GM18951 (cell line): Measurements from ENCODE around the gene SERTAD2.

Experiments used
- POLR2A ChIP-seq: IDR thresholded peaks from 4 replicates; pipeline ENCODE4 v1.6.1; 2011; ENCODE audit warnings: mild to moderate bottlenecking; ENCODE audit not compliant: insufficient read length, insufficient read depth; ENCODE audit errors: extremely low read depth
- in situ Hi-C: fragments of 300-500 bp; cut with MboI; formaldehyde crosslinking; loops from one replicate; pipeline ENCODE4 v1.12.0; 2022; ENCODE audit warnings: low sequenced_read_pairs, mixed read lengths, inconsistent platforms; ENCODE audit not compliant: unreplicated experiment

SERTAD2 gene

DNA sequence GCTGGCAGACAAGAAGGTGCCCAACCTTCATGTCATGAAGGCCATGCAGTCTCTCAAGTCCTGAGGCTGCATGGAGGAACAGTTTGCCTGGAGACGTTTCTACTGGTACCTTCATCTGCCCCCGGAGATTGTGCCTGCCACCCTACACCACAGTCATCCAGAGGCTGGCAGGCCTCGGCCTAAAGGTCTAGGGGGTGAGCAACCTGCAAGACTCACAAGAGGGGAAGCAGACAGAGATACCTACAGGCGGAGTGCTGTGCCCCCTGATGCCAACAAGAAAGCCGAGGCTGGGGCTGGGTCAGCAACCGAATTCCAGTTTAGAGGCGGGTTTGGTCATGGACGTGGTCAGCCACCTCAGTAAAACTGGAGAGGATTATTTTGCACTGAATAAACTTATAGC, 12.0 kb upstream of the SERTAD2 start:
- no peak for TF ChIP-seq POLR2A
- in situ Hi-C loops, result no loop called here

DNA sequence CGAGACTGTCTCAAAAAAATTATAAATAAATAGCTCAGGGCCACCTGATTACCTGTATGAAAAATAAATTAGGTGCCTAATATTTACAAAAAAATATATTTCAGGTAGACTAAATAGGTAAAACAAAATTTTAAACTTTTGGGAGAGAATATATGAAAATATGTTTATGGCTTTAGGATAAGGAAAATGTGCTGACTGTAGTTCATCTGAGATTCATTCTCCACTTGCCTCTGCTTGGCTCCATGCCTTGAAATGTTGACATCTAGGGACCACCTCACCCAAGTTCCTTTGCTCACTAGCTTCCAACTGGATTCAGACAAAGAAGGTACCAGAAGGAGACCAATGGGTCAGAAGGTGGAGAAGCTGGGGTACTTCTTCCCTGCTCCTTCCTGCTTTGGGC, 9.7 kb upstream of the SERTAD2 start:
- in situ Hi-C loops, result no loop called here
- TF ChIP-seq POLR2A, result no peak

DNA sequence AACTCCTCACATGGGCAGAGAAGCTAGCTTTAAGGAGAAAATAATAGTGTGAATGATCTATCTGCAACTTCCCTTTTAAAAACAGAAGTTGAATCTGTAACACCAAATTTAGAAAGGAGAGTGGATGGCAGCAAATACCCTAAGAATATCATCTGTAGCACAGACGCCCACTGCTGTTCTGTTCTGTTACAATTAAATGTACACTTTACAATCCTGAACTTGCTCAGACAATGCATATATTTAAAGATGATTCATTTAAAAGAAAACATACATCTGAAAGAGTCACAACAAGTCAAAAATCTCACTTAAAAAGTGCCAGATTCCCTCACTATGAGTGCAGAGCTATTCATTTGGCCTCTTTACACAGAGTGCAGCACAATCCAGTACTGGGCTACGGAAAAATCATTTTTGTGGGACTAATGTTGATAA, 8.0 kb upstream of the SERTAD2 start:
- no peak for TF ChIP-seq POLR2A
- in situ Hi-C loops, result no loop called here

DNA sequence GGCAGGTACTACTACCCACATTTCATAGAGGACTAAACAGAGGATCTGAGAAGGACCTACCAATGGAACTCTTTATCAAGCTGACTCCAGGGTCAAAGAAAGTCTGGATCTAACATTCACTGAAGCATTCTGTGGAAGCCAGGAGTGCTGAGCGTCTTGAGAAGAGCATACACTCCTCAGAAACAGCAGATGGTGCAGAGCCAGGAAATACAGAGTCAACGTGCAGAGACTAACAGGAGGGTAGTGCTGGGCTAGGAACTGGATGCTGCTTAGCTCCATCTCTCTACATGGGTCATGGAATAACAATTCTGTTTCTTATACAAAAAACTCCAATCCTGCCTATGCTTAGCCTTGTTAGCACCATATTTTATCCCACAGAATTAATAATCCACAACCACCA, 5.5 kb upstream of the SERTAD2 start:
- no peak for TF ChIP-seq POLR2A
- in situ Hi-C loops, result no loop called here

DNA sequence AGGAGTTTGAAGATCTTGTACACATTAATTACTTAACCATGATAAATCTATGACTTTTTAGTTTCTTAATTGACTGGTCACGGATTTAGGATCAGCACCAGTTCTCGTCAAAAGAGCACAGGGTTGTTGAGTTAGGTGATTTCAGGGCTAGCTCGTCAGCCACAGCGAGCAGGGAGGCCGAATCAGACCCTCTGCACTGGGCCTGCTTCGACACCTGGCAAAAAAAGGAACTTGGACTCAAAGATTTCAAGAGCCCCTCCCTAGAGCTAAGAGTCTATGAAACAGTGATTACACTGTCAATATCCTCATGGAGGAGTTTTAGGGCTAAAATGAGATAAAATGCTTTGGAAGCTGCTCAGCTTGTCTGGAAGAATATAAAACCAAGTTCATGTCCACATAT, 4.6 kb upstream of the SERTAD2 start:
- no peak for TF ChIP-seq POLR2A
- in situ Hi-C loops, result no loop called here

DNA sequence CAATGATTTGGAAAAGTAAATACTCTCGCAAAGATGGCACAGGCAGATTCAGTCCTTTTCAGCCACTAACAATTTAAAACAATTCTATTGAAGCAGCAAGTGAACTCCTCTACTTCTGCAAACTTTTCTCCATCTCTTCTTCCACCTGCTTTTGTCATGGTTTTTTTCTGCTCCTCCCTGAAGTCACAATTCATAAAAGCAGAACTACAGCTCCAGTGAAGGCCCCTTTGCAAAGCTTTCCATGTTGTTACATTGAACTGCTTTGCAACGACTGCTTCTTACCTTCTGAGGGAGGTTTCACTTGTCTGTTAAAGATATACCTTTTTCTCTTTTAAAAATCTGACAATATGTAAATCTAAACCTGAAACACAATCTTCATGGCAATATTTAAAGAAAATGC, 3.7 kb upstream of the SERTAD2 start:
- in situ Hi-C loops, result no loop called here
- TF ChIP-seq POLR2A, result no peak

DNA sequence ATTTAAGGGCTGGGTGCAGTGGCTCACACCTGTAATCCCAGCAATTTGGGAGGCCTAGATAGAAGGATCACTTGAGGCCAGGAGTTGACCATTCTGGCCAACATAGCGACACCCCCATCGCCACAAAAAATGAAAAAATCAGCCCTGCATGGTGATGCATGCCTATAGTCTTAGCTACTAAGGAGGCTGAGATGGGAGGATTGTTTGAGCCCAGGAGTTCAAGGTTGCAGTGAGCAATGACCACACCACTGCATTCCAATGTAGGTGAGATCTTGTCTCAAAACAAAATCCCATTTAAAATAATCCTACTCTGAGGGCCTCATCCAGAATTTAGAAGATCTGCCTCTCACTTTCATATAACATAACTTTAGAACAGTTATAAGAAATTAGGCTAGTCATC, 2.7 kb upstream of the SERTAD2 start:
- TF ChIP-seq POLR2A, result no peak
- in situ Hi-C loops, result no loop called here

DNA sequence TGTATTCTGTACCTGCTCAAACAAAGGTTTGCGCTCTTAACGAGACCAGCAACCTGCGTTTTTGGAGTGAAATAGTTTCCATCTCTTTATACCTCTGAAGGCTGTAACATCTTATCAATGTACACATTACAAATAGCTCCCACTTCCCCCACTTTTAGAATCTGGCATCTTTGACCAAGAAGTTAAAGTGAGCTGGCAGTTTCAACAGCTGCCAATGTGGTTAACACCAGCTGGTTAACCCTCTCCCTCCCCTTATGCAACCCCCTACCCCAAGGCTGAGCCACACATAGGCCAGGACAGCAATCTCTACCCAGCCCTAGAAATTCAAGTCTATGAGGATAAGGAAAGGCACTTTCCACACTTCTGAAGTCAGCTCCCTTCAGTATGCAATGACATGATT, 2.2 kb upstream of the SERTAD2 start:
- in situ Hi-C loops, result no loop called here

DNA sequence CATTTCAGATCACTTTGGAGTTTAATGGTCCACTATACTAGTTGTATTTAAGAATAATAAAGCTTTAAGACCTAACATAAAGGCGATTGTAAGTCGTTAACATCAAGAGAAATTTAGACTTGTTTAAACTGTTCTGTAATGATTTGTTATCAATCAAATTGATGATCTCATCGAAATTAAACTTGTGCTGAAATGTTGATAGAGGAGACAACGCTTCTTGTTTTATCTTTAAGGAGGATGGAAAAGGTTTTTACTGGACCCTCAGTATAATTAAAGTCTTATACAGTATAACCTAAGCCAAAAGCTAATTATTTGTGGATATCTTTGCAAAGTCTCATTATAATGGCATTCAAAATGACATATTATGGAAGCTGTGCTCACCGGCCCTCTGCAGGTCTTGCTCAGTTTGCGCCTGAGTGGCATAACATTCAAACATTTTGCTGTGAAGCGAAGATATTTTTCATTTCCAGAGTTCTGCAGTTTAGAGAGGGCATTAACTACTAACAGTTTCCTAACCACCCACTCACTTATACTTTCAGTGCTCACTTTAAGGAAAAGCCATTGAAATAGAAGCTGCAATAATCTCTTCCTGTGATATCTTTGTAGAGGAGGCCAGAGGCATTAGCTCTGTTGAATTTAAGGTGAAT, 1.4 kb upstream of the SERTAD2 start:
- TF ChIP-seq POLR2A, result no peak
- in situ Hi-C loops, result no loop called here

More for the DNA sequence above, 2.2 kb upstream of the SERTAD2 start:
- TF ChIP-seq POLR2A, result no peak

DNA sequence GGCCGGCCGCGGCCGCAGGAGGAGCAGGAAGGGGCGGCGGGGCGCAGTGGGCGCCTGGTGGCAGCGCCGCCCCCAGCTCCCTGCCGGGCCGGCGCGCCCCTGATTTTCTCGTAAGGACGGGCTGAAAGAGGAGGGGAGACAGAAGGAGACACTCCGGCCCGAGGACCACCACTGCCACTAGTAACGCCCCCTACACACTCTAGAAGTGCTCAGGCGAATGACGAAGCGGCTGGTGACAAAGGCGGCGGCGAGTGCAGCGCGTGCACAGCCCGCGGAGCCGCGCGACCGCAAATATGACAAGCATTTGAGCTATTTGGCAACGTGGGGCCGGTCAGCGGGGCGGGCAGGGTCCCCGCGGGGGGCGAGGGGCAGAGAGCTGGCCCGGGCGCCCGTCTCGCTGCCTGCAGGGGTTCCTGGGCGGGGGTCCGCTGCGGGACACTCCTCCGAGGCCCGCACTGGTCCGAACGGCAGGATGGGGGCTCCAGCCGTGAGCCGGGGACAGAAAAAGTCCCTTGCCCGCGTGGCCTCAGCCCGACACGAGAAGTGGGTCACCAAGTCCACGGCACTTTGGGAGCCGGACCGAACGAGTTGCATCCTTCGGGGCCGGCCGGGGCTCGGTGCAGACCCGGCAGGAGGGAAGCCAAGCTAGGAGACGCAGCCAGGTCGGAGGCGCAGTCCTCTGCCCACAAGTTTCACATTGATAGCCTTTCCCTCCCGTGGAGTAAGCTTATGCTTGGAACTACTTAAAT, 524 bp upstream of the SERTAD2 start:
- in situ Hi-C loops, result no loop called here
- peak; percentile 89 for TF ChIP-seq POLR2A

DNA sequence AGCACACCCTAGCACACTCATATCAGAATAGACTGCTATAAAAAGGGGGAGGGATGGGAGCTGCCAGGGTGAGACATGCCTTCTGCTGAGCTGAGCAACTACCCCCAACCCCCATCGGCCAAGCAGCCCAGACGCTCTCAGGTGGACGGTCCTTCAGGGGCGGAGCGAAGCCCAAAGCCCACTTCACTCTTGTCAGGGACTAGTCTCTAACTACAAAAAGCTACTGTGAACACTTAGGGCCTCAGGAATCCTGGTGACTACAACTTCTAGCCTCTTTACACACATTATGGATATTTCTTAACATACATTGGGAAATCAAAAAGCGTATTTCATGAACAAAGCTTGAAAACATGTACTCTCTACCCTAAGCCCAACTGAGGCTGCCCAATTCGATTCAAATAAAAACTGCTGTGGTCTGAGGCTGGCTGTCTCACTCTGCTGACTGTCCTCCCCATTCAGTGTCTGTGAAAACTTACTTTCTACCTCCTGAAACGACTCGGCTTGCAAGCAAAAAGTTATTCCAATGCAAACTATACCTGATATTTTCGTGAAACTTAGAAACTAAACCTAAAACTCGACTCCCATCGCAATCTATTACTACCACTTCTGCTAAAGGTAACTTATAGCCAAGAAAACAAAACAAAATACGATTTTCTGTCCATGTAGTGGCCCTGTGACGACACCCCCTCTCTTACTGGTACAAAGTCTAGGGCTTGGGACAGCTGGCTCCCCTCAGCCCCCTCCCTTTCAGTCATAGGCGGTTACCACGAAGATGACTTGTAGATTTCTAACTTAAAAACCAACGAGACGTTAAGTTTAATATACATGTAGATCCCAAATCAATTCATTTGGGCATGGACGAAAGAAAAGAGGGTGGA, 1.2 kb downstream of the SERTAD2 start:
- TF ChIP-seq POLR2A, result no peak
- in situ Hi-C loops, result no loop called here

DNA sequence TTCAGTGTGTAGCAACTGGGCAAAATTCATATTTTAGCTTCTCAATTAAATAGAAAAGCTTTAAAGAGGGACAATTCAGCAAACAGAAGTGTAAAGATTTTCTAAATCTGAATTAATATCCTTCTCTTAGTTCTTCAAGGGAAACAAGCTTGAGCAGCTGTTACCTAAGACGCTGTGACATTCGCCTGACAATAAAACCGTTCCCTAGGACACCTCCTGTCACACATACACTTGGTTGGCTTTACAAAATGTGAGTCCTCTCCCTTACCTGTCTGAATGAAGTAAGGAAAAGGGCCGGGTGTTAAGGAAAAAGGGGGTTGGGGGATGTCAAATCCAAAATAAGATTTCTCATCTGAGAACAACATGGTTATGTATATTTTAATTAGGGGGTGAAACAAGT, 2.1 kb downstream of the SERTAD2 start:
- TF ChIP-seq POLR2A, result no peak
- in situ Hi-C loops, result no loop called here

DNA sequence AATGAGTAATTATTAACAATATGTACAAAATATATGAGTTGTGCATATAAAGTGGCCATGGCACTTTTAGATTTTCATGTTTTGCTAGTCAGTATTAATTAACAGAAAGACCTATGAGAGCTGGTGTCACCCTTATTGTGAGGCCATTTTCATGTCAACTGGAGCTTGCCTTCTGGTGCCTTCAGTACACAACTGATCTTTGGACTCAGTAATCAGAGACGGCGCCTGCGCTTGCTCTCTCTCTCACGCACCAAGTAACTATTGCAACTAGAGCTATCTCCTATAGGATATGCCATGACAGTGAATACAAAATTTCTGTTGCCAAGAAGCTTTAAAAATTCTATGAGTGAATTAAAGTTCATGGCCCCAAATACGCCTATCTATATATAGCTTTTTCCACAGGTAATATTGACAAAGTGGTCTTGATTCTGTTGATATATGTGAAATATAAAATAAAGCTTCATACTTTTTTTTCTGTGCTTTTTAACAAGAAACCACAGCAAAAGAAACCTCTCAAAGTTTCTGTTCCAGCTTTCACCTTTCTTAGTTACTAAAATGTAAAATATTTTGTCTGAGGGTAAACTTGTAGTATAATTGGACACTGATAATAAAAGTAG, 2.9 kb downstream of the SERTAD2 start:
- in situ Hi-C loops, result no loop called here
- TF ChIP-seq POLR2A, result no peak
